GM21723 (cell line): ENCODE data around the gene UGCG.
"Not testable (repeated sequence)": the region's sequence is repeated elsewhere in the genome, so short reads cannot be mapped to it uniquely, and the experiment has no call there.

Experiments used
- ATAC-seq: cut with Tn5 transposase; IDR thresholded peaks from one replicate; pipeline ENCODE4 v1.9.1; 2021; ENCODE audit warnings: mild to moderate bottlenecking, moderate library complexity; ENCODE audit not compliant: unreplicated experiment

Gene UGCG

DNA sequence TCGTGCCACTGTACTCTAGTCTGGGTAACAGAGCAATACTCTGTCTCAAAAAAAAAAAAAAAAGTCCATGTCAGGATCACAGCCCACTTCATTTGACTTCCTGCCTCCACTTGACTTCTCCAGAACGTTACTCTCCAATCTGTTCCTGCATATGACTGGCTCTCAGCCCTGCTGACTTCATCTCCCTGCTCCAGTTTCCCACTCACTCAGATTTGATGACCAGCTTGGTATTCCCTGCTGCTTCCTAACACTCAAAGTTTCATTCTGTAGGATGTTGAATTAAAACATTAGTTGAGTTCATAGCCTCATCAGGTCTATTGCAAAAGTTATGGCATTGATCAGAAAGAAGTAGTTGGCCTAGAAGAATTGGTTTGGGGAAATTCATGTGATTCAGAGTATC, 52.3 kb downstream of the UGCG start:
- no peak for ATAC-seq

DNA sequence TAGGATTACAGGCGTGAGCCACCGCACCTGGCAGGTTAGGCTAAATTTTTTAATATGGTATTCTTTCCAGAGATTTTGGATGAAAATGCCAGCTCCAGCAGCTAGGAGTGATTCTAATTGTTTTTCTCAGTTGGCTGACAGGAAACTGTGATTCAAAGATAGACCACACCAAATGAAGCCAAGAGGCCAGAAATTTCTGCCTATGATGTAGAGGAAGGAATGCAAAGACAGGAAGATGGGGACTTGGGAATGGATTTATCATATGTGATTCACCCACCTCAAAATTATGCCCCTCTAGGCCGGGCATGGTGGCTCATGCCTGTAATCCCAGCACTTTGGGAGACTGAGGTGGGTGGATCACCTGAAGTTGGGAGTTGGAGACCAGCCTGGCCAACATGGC, 53.3 kb downstream of the UGCG start:
- no peak for ATAC-seq

DNA sequence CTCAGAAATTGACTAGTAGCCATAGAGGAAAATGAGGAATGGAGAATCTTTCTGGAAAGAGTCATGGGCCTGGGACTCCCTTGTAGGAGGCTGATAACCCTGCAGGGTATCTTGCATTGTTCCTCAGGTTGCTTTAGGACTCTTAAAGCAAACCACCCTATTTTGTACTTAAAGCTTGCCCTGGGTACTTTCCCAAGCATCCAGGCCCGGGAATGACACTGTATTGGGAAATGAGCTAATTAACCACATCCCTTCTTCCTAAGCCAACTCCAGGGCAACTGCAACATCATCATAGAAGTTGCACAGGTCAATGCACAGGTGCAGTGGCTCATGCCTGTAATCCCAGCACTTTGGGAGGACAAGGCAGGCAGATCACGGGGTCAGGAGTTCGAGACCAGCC, 55.9 kb downstream of the UGCG start:
- ATAC-seq: no peak

DNA sequence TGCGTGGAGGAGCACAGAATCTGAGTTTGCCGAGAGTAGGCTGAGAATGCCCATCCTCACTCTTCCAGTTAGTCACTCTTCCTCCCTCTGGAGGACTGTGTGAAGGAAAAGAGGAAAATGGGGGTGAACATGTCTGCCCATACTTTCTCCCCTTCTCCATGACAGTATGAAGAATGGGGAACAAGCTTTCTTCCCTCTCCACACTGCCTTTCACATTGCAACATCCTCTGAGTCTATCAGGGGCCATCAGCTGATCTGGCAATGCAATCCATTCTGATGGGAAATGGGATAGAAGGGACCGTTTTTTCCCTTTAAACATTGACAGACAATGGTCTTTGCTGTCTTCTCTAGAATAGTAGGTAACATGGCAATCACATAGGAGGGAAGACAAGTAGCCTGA, 56.8 kb downstream of the UGCG start:
- ATAC-seq: no peak

- ATAC-seq: no peak
These were observed 58.4 kb downstream of the UGCG start for GRCh38 chr9:111955048-111955447.

- ATAC-seq: peak; percentile 52
These were observed 61.4 kb downstream of the UGCG start for GRCh38 chr9:111957856-111958631.

DNA sequence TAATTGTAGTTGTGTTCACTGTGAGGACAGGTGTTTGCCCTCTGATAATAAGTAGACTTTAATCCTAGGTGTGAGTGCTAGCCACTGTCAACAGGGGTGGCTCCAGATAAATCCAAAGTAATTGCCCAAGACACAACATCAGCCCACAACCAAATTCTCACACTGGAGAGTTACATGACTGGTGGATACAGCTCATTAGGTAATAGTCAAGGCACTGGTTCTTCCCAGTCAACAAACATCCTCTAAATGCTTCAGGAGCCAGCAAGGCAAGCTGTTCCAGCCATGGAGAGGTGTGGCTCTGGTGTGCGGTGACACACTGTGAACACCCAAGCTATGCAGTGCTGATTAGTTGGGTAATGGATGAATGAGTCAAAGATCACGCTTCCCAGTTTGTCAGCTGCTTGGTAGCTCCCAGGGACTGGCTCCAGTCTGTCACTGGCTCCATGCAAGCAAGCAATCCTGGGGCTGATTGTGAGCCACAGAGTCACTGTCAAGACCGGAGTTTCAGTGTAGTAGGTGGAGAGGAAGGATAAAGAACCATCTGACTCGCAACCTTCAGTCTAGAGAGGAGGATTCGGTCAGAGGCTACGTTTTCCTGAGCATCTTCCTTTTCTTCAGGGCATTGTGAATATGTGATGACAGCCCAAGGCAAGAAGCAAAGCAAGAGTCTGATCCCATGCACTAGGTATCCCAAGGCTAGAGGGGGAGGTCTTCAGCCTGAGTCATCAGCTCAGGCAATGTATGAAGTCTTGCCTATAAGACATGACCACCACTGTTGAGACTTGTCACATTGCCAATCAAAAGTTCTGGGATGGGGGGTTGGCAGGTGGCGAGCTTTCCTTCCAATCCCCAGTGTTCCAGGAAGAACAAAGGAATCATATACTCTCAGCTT, 63.1 kb downstream of the UGCG start:
- no peak for ATAC-seq

DNA sequence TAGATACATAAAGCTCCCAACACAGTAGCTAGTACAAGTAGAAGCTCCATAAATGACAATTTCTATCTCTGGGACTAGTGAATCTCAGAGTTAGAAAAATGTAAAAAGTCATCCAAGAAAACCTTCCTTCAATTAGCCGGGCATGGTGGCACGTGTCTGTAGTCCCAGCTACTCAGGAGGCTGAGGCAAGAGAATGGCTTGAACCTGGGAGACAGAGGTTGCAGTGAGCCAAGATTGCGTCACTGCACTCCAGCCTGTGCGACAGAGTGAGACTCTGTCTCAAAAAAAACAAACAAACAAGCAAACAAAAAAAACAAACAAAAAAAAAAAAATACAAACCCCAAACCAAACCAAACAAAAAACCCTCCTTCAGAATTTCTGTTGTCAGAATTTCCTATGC, 63.9 kb downstream of the UGCG start:
- ATAC-seq: not testable (repeated sequence)

DNA sequence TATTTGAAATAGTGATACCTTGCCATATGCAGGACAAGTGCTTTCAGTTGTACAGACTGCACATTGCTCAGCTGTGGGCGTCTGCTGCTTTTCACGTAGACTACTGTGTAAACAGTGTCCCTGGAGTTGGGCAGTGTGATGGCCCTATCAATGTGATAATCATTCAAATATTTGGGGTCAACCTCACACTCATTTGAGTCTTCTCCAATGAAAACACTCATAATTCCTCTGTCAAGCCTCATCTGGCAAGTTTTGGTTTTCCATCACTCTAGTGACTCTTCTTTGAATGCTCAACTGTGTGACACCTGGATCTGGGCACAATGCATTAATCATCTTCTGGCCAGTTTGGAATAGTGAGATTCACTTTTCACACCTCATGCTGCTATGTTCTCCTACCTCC, 64.4 kb downstream of the UGCG start:
- no peak for ATAC-seq

DNA sequence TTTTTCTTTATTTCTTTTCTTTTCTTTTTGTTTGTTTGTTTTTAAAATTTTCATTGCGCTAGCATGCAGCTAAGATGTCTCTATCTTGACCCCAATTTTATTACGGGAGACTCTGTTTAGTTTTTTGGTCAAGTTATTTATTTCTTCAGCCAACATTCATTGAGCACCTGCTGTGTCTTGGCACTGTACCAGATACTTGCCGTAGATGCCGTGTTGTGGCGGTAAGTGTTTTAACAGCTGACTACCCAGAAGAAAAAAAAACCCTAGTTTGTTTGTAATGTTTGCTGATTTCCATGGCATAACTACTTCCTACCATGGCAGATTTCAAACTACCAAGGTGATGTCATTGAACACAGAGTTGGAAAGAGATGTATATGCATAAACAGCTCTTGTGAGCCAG, 65.0 kb downstream of the UGCG start:
- no peak for ATAC-seq

GRCh38 chr9:111962021-111962420, 65.4 kb downstream of the UGCG start:
- ATAC-seq: no peak

DNA sequence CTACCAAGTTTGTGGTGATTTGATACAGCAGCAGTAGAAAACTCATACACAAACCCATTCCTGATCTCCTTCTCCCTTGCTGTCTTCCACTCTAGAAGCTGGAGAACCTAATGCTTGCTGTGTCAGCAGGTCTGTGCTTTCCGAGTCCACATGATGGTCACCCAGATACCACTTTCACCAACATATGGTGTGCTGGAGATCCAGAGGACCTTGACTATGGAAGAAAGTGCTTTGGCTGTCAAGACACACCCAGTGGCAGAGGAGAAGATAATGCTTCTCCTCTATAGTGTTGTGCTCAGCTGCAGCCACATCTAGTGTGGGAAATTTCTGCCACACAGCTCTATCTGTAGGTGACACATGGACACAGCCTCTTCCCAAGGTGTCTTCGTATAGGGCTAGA, 67.4 kb downstream of the UGCG start:
- no peak for ATAC-seq

DNA sequence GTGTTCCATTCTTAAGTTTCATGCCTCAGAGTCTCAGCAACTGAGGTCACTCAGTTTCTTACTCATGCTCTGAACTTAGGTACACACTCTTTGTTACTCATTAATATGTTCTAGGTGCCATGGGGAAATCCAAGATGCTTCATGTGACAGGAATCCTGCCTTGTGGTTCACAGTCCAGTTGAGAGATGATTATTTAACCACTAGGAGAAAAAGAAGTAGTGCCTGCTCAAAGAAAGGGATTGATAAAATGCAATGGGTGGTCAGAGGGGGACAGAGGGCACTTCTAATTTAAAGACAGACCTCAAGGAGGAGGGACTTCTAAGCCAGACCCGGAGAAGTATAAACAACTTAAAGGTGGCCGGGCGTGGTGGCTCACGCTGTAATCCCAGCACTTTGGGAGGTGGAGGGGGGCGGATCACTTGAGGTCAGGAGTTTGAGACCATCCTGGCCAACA, 69.0 kb downstream of the UGCG start:
- peak; percentile 73 for ATAC-seq

GRCh38 chr9:111966124-111966723, 69.6 kb downstream of the UGCG start:
- no peak for ATAC-seq

GRCh38 chr9:111966861-111967291, 70.3 kb downstream of the UGCG start:
- ATAC-seq: no peak

- no peak for ATAC-seq
These were observed 71.0 kb downstream of the UGCG start for GRCh38 chr9:111967621-111968020.

DNA sequence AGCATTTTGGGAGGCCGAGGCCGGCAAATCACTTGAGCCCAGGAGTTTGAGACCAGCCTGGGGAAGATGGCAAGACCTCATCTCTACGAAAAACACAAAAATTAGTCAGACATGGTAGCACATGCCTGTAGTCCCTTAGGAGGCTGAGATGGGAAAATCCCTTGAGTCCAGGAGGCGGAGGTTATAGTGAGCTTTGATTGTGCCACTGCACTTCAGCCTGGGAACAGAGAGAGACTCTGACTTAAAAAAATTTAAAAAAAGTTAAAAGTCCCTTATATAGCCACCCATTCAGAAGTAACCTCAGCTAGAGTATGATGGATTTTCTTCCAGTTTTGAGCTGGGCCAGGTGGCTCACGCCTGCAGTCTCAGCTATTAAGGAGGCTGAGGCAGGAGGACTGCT, 72.4 kb downstream of the UGCG start:
- no peak for ATAC-seq

DNA sequence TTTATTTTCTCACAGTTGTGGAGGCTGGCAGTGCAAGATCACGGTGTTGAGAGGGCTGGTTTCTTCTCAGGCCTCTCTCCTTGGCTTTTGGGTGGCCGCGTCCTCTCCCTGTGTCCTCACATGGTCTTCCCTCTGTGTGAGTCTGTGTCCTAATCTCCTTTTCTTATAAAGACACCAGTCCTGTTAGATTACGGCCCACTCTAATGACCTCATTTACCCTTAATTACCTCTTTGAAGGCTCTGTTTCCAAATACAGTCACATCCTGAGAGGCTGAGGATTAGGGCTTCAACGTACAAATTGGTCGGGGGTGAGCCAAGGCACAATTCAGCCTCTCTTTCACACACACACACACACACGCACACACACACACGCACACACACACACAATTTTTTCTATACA, 73.0 kb downstream of the UGCG start:
- ATAC-seq: no peak

DNA sequence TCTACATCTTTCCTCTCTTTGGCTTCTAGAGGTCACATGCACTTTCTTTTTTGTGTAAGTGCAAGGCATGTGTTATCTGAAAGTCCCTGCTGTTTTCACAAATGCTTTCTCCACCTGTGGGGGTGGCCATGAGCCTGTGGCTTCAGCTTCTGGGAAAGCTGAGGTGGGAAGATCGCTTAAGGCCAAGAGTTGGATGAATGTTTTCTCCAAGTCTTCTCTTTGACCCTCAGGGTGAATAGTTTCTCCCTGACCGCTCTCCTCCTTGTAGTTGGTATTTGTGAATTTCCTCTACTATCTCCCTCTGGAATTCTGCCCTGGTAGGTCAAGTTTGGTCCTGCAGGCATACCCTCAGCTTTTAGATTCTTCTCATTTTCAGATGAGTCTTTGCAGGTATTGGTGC, 74.2 kb downstream of the UGCG start:
- ATAC-seq: no peak

GRCh38 chr9:111974092-111974681, 77.6 kb downstream of the UGCG start:
- ATAC-seq: no peak

GRCh38 chr9:111975709-111976108, 79.1 kb downstream of the UGCG start:
- ATAC-seq: no peak
